ENCODE data around the gene PRKN.

Gene PRKN

DNA sequence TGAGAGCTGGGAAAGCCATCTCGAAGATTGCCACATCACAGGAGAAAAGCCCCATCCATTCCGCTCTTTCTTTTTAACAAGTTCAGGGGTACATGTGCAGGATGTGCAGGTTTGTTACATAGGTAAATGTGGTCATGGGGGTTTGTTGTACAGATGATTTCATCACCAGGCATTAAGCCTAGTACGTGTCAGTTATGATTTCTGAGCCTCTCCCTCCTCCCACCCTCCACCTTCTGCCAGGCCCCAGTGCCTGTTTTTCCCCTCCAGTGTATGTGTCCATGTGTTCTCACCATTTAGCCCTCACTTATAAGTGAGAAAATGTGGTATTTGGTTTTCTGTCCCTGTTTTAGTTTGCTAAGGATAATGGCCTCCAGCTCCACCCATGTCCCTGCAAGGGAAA lies 887.2 kb downstream of the PRKN start:
- no peak overlapping the region for H3K27ac ChIP-seq
- no peak for TF ChIP-seq CTCF (conservative IDR thresholded peaks at IDR 0.05)

- TF ChIP-seq CTCF (conservative IDR thresholded peaks at IDR 0.05), result no peak
- no peak overlapping the region for H3K27ac ChIP-seq
Observed at GRCh38 chr6:161838306-161839035, 889.1 kb downstream of the PRKN start.

DNA sequence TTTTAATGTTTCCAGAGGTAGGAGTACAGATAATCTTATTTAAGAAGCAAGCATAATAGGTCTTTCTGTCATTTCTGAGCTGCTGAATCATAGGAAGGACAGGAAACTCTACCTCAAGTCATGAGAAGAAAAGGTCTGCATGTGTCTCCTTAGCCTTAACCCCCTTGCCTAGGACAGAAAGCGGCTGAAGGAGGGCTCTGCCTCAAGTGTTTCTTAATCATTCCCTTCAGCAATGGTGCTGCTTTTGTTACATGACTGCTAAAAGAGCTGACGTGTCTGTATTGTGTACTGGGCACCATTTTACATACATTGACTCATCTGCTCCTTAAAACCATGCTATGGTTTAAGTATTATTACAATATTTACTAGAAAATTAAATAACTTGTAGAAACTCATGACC lies 889.7 kb downstream of the PRKN start:
- H3K27ac ChIP-seq, result no peak overlapping the region
- TF ChIP-seq CTCF (conservative IDR thresholded peaks at IDR 0.05), result no peak

DNA sequence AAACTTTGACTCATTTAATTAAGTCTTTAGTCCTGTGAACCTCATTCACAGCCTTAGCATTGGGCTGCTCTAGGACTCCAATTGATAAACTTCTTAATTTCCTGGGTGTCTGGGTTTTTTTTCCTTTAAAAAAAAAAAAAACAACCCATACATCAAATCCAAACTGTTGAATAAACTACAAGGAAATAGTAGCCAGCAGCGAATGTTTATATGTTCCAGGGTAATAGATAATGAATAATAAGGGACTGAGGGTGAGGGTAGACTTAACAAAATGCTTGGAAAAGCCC lies 890.2 kb downstream of the PRKN start:
- H3K27ac ChIP-seq, result no peak overlapping the region

GRCh38 chr6:161836643-161837448 lies 890.7 kb downstream of the PRKN start:
- H3K27ac ChIP-seq, result no peak overlapping the region
- peak; percentile 86 for TF ChIP-seq CTCF (conservative IDR thresholded peaks at IDR 0.05)

More for the DNA sequence above, 890.2 kb downstream of the PRKN start:
- peak; percentile 63 for TF ChIP-seq CTCF (conservative IDR thresholded peaks at IDR 0.05)

DNA sequence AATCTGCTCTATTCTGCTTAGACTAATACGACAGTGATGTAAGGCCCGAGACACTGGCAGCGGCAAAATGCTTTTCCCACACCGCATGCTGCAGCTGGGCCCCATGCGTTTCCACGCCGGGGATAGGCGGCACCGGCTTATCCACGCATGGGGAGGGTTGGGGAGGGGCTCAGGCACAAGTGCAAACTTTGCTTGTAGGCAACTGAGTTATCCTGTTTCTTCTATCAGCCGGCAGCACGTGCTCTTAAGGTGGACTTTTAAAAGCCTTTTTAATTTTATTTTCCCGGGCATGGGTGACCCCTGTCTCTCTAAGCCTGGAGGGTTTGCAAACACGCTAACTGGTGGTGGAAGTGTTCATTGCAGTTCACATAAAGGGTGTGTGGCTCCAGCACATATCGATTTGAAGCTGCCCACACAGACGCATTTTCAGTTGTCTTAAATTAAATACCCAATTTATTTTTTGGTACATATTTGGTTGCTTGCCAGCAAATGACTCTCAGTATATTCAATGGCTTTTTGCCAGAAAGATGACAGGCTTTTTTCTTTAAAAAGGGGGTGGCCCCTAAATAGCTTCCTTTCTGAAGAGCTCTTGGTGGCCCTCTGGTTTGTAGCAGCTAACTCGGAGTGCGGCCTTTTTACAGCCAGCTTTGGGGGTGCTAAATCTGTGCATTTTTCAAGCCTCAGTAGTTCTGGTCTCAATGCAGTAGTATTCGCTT lies 891.9 kb downstream of the PRKN start:
- H3K27ac ChIP-seq, result no peak overlapping the region
- TF ChIP-seq CTCF (conservative IDR thresholded peaks at IDR 0.05), result no peak

DNA sequence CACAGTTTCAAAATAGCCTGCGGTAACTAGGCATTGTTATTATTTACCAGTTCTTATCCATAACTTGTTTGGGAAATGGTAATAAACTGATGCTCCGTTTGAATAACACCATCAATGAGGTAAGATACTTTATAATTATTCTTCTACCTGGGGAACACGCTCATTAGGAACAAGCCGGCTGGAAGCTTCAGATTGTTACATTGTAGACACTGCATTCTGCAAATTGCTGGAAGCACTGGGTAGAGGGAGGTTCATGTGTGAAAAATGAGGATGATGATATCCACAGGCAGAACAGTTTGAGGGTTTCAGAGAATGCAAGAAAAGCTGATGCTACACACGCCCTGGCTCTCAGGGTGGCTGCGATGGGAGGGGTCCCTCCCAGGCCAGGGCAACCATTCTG lies 893.1 kb downstream of the PRKN start:
- TF ChIP-seq CTCF (conservative IDR thresholded peaks at IDR 0.05), result no peak
- no peak overlapping the region for H3K27ac ChIP-seq

Data from VCaP (cell line).